Germinal center (tissue), 1 donor: ENCODE results near the gene PDLIM7.

ENCODE experiments used
- DNase-seq: peaks from one replicate; pipeline ENCODE4 v3.0.0; 2012; ENCODE audit warnings: mixed read lengths, low spot score

The PDLIM7 gene

GRCh38 chr5:177455661-177456590, 41.5 kb downstream of the PDLIM7 start:
- DNase-seq: peak; percentile 97

- peak; percentile 91 for DNase-seq
Measured at GRCh38 chr5:177455036-177455660, 42.3 kb downstream of the PDLIM7 start.

GRCh38 chr5:177454397-177455035, 42.9 kb downstream of the PDLIM7 start:
- DNase-seq: peak; percentile 96

GRCh38 chr5:177453852-177454396, 43.5 kb downstream of the PDLIM7 start:
- DNase-seq: peak; percentile 47

- DNase-seq: no peak
Measured at GRCh38 chr5:177452688-177453638, 44.4 kb downstream of the PDLIM7 start.

GRCh38 chr5:177450667-177451424, 46.6 kb downstream of the PDLIM7 start:
- no peak for DNase-seq

- no peak for DNase-seq
Measured at GRCh38 chr5:177449140-177450061, 48.0 kb downstream of the PDLIM7 start.

- DNase-seq: no peak
Measured at GRCh38 chr5:177448244-177448950, 49.0 kb downstream of the PDLIM7 start.

GRCh38 chr5:177447611-177448243, 49.7 kb downstream of the PDLIM7 start:
- no peak for DNase-seq

- DNase-seq: peak; percentile 53
Measured at GRCh38 chr5:177447066-177447610, 50.3 kb downstream of the PDLIM7 start.

GRCh38 chr5:177446200-177447065, 51.0 kb downstream of the PDLIM7 start, which contains the start of gene PRR7:
TSS of gene PRR7 (plus strand) at chr5:177446814. CDS start at chr5:177455068, 8,254 bp downstream.
- DNase-seq: peak; percentile 85

- no peak for DNase-seq
Measured at GRCh38 chr5:177445917-177446199, 51.5 kb downstream of the PDLIM7 start.

GRCh38 chr5:177445052-177445916, 52.1 kb downstream of the PDLIM7 start:
- DNase-seq: no peak

- no peak for DNase-seq
Measured at GRCh38 chr5:177444106-177445051, 53.0 kb downstream of the PDLIM7 start.
